HT-29 (cell line): ENCODE data around the gene CNPY2. TPM values are rescaled to one million over a fixed set of nuclear protein-coding genes. Genes with fewer than 3 reads are reported as not detected.

Experiments
- small RNA-seq: library from RNA; depleted of rRNA; stranded (forward); fragments of <200 nt; gene quantifications from one replicate; pipeline ENCODE3, GENCODE V24; 2014
- total RNA-seq: library from RNA; depleted of rRNA; stranded (reverse); fragments of >200 nt; shearing (Covaris generic); gene quantifications from 2 replicates; pipeline ENCODE4 v1.2.3, GENCODE V29; 2014; rRNA removed

The CNPY2 gene
- total RNA-seq, 1 experiment from 2014 or later, result 129 TPM

Small RNA genes lying within 50 kb of the gene (small RNA-seq; reads per million reads assigned to genes)
- not detected for gene RNU7-40P

Other genes starting within 250 kb of the CNPY2 start
- 136 and 141 TPM in 2 replicates for gene ERBB3, start 235.8 kb downstream of the CNPY2 start, total RNA-seq
- gene PA2G4, start 211.4 kb downstream of the CNPY2 start, total RNA-seq, result 247 and 323 TPM in 2 replicates
- 3,623 and 3,873 TPM in 2 replicates for gene RPL41, start 199.4 kb downstream of the CNPY2 start, total RNA-seq
- 3.9 and 4.1 TPM in 2 replicates for gene ZC3H10, start 197.7 kb downstream of the CNPY2 start, total RNA-seq
- gene ESYT1, start 187.7 kb downstream of the CNPY2 start, total RNA-seq, result 81.1 and 103 TPM in 2 replicates
- gene MYL6B, start 163.4 kb downstream of the CNPY2 start, total RNA-seq, result 45.6 TPM in 2 replicates
- 918 and 956 TPM in 2 replicates for gene MYL6, start 157.6 kb downstream of the CNPY2 start, total RNA-seq
- 15.5 and 20.2 TPM in 2 replicates for gene SMARCC2, start 126.5 kb downstream of the CNPY2 start, total RNA-seq
- 94.3 and 103 TPM in 2 replicates for gene RNF41, start 94.1 kb downstream of the CNPY2 start, total RNA-seq
- 57.1 and 69.9 TPM in 2 replicates for gene NABP2, start 91.6 kb downstream of the CNPY2 start, total RNA-seq
- gene SLC39A5, start 85.9 kb downstream of the CNPY2 start, total RNA-seq, result 8.6 and 10.7 TPM in 2 replicates
- 8.1 and 13.4 TPM in 2 replicates for gene ANKRD52, start 57.6 kb downstream of the CNPY2 start, total RNA-seq
- 8.6 and 20.8 TPM in 2 replicates for gene COQ10A, start 49.0 kb downstream of the CNPY2 start, total RNA-seq
- gene CS, start 15.7 kb downstream of the CNPY2 start, total RNA-seq, result 139 and 154 TPM in 2 replicates
- gene PAN2, start 18.0 kb upstream of the CNPY2 start, total RNA-seq, result 28.8 and 30.9 TPM in 2 replicates
- gene IL23A, start 22.9 kb upstream of the CNPY2 start, total RNA-seq, result 0.08 and 0.36 TPM in 2 replicates
- gene STAT2, start 44.1 kb upstream of the CNPY2 start, total RNA-seq, result 23.4 and 30.6 TPM in 2 replicates
- not detected in 2 replicates for gene APOF, start 46.9 kb upstream of the CNPY2 start, total RNA-seq
- gene TIMELESS, start 133.4 kb upstream of the CNPY2 start, total RNA-seq, result 19.7 and 21.8 TPM in 2 replicates
- gene MIP, start 138.7 kb upstream of the CNPY2 start, total RNA-seq, result 0.15 and 0.26 TPM in 2 replicates
- gene SPRYD4, start 152.6 kb upstream of the CNPY2 start, total RNA-seq, result 4.4 and 4.5 TPM in 2 replicates
- 5.7 and 6.9 TPM in 2 replicates for gene GLS2, start 172.2 kb upstream of the CNPY2 start, total RNA-seq
- 7.1 and 7.7 TPM in 2 replicates for gene RBMS2, start 205.8 kb upstream of the CNPY2 start, total RNA-seq